HG03354 (cell line): Measurements from ENCODE around the gene MACROD2.

Experiments used
- ATAC-seq: cut with Tn5 transposase; IDR thresholded peaks from one replicate; pipeline ENCODE4 v1.9.1; 2021; ENCODE audit warnings: mild to moderate bottlenecking; ENCODE audit not compliant: unreplicated experiment, poor library complexity, severe bottlenecking

The MACROD2 gene

GRCh38 chr20:16059841-16060240 is 2064.5 kb downstream of the MACROD2 start:
- ATAC-seq: no peak

GRCh38 chr20:16061351-16061750 is 2066.0 kb downstream of the MACROD2 start:
- ATAC-seq: no peak

- no peak for ATAC-seq
Observed at GRCh38 chr20:16062661-16063581, 2067.6 kb downstream of the MACROD2 start.

GRCh38 chr20:16063881-16064280 is 2068.6 kb downstream of the MACROD2 start:
- no peak for ATAC-seq

GRCh38 chr20:16064989-16065707 is 2069.8 kb downstream of the MACROD2 start:
- ATAC-seq: no peak

- no peak for ATAC-seq
Observed at GRCh38 chr20:16066571-16066970, 2071.3 kb downstream of the MACROD2 start.

GRCh38 chr20:16069389-16070010 is 2074.2 kb downstream of the MACROD2 start:
- ATAC-seq: peak; percentile 98

GRCh38 chr20:16072220-16072619 is 2076.9 kb downstream of the MACROD2 start:
- ATAC-seq: no peak

GRCh38 chr20:16078172-16078898 is 2083.0 kb downstream of the MACROD2 start:
- no peak for ATAC-seq

GRCh38 chr20:16081421-16081820 is 2086.1 kb downstream of the MACROD2 start:
- ATAC-seq: no peak

- no peak for ATAC-seq
Observed at GRCh38 chr20:16082051-16082550, 2086.8 kb downstream of the MACROD2 start.

GRCh38 chr20:16083639-16084280 is 2088.4 kb downstream of the MACROD2 start:
- ATAC-seq: no peak

- no peak for ATAC-seq
Observed at GRCh38 chr20:16095226-16095625, 2099.9 kb downstream of the MACROD2 start.

GRCh38 chr20:16096756-16097326 is 2101.5 kb downstream of the MACROD2 start:
- no peak for ATAC-seq

GRCh38 chr20:16097788-16098187 is 2102.5 kb downstream of the MACROD2 start:
- no peak for ATAC-seq

GRCh38 chr20:16098890-16099639 is 2103.7 kb downstream of the MACROD2 start:
- no peak for ATAC-seq

GRCh38 chr20:16100111-16100510 is 2104.8 kb downstream of the MACROD2 start:
- ATAC-seq: no peak

- ATAC-seq: no peak
Observed at GRCh38 chr20:16100767-16101166, 2105.5 kb downstream of the MACROD2 start.
